SU-DHL-6 (cell line): ENCODE results near the gene ZNF716.
"Not testable (repeated sequence)": the region's sequence is repeated elsewhere in the genome, so short reads cannot be mapped to it uniquely, and the experiment has no call there.

Source experiments
- H2AFZ ChIP-seq: fragments of 200-600 bp; sonication (generic); 2 replicates; pipeline ENCODE4 v1.6.1; 2014; ENCODE audit warnings: low read depth, mild to moderate bottlenecking, moderate library complexity, mixed read lengths, antibody characterized with exemption, low read length; ENCODE audit not compliant: severe bottlenecking
- H3F3A ChIP-seq: fragments of 200-600 bp; shearing (Covaris generic); 2 replicates; pipeline ENCODE4 v1.6.0; 2016; ENCODE audit warnings: antibody characterized with exemption, mild to moderate bottlenecking; ENCODE audit not compliant: insufficient read depth
- H3K27ac ChIP-seq: fragments of 200-600 bp; sonication (generic); 2 replicates; pipeline ENCODE4 v1.5.1; 2016; ENCODE audit warnings: low read depth, mild to moderate bottlenecking, low read length, moderate library complexity, mixed read lengths
- H3K27me3 ChIP-seq: fragments of 200-600 bp; sonication (generic), shearing (Covaris generic); 2 replicates; pipeline ENCODE4 v1.6.0; 2014; ENCODE audit warnings: mild to moderate bottlenecking, low read length
- H3K36me3 ChIP-seq: fragments of 200-600 bp; sonication (generic); 2 replicates; pipeline ENCODE4 v1.6.1; 2014; ENCODE audit warnings: mild to moderate bottlenecking, low read length, mixed read lengths
- H3K4me2 ChIP-seq: fragments of 300-600, 200-600 bp; shearing (Covaris generic), sonication (generic); 2 replicates; pipeline ENCODE4 v1.6.0; 2014; ENCODE audit warnings: low read length, low read depth, mild to moderate bottlenecking; ENCODE audit not compliant: poor library complexity, severe bottlenecking
- H3K4me3 ChIP-seq: fragments of 200-600 bp; sonication (generic); 2 replicates; pipeline ENCODE4 v1.5.1; 2014; ENCODE audit warnings: antibody characterized with exemption, low read length, mild to moderate bottlenecking, mixed read lengths; ENCODE audit not compliant: insufficient read depth, poor library complexity, severe bottlenecking
- H3K79me2 ChIP-seq: fragments of 200-600 bp; sonication (generic); 2 replicates; pipeline ENCODE4 v1.6.1; 2014; ENCODE audit warnings: mild to moderate bottlenecking, low read length, moderate library complexity; ENCODE audit not compliant: insufficient read depth
- H3K9ac ChIP-seq: fragments of 200-600 bp; sonication (generic); 2 replicates; pipeline ENCODE4 v1.7.0; 2014; ENCODE audit warnings: mild to moderate bottlenecking, low read length
- H3K9me2 ChIP-seq: fragments of 200-600 bp; sonication (generic); replicated peaks from 2 replicates; pipeline ENCODE4 v1.6.1; 2014; ENCODE audit warnings: low read length; ENCODE audit not compliant: insufficient read depth
- H3K9me3 ChIP-seq: fragments of 200-600 bp; sonication (generic); 2 replicates; pipeline ENCODE4 v1.6.1; 2014; ENCODE audit warnings: low read length, mixed read lengths; ENCODE audit not compliant: insufficient read depth
- H4K20me1 ChIP-seq: fragments of 200-600 bp; sonication (generic); 2 replicates; pipeline ENCODE4 v1.6.1; 2014; ENCODE audit warnings: low read depth, mild to moderate bottlenecking, antibody characterized with exemption, low read length, moderate library complexity, mixed read lengths
- CTCF ChIP-seq: fragments of 200-600 bp; sonication (generic); IDR thresholded peaks from one replicate; pipeline ENCODE4 v1.5.1; 2017; ENCODE audit warnings: antibody characterized with exemption, mild to moderate bottlenecking, low read length, moderate library complexity; ENCODE audit not compliant: insufficient read depth, poor library complexity, severe bottlenecking
- EZH2phosphoT487 ChIP-seq: fragments of 200-600 bp; sonication (generic), shearing (Covaris generic); conservative IDR thresholded peaks from 2 replicates; pipeline ENCODE4 v1.6.1; 2018; ENCODE audit warnings: mild to moderate bottlenecking, antibody characterized with exemption, low read length, moderate library complexity, mixed read lengths

ZNF716 gene

GRCh38 chr7:57480304-57480703, 30.3 kb downstream of the ZNF716 start:
- not testable (repeated sequence) for H3K4me2 ChIP-seq, H3K27ac ChIP-seq, H3K79me2 ChIP-seq, H3K4me3 ChIP-seq, H3K9ac ChIP-seq, H3K36me3 ChIP-seq, H3K9me2 ChIP-seq, H3F3A ChIP-seq, H3K9me3 ChIP-seq, H3K27me3 ChIP-seq, H2AFZ ChIP-seq, H4K20me1 ChIP-seq

GRCh38 chr7:57485022-57485421, 35.0 kb downstream of the ZNF716 start:
- H3K27ac ChIP-seq, H4K20me1 ChIP-seq, H3K4me2 ChIP-seq, H3K79me2 ChIP-seq, H3K9me2 ChIP-seq, H3K36me3 ChIP-seq, H3F3A ChIP-seq, H2AFZ ChIP-seq, H3K4me3 ChIP-seq, H3K27me3 ChIP-seq, H3K9ac ChIP-seq: not testable (repeated sequence)
- peaks cover 39% of the 10 kb centered on the region; the same call in 1 of the 2 replicates for H3K9me3 ChIP-seq

- no peaks in the 10 kb centered on the region for H3K79me2 ChIP-seq
- H2AFZ ChIP-seq = no peak overlapping the region
- no peaks in the 10 kb centered on the region for H4K20me1 ChIP-seq
- no peaks in the 10 kb centered on the region for H3F3A ChIP-seq
- TF ChIP-seq CTCF (no peak), EZH2phosphoT487 (no peak)
- no peaks in the 10 kb centered on the region for H3K36me3 ChIP-seq
- no peak overlapping the region for H3K4me2 ChIP-seq
- no peak overlapping the region for H3K27ac ChIP-seq
- H3K9me3 ChIP-seq = peaks cover 48% of the 10 kb centered on the region; the same call in 1 of the 2 replicates
- no peak overlapping the region for H3K9ac ChIP-seq
- no peaks in the 10 kb centered on the region for H3K9me2 ChIP-seq
- H3K27me3 ChIP-seq = no peaks in the 10 kb centered on the region
- no peak overlapping the region for H3K4me3 ChIP-seq
Observed at GRCh38 chr7:57487957-57488356, 38.0 kb downstream of the ZNF716 start.

GRCh38 chr7:57495111-57495510, 45.1 kb downstream of the ZNF716 start:
- H3K9ac ChIP-seq, H3F3A ChIP-seq, H3K9me2 ChIP-seq, H3K4me3 ChIP-seq, H3K27ac ChIP-seq, H3K4me2 ChIP-seq, H4K20me1 ChIP-seq, H2AFZ ChIP-seq, H3K27me3 ChIP-seq, H3K79me2 ChIP-seq, H3K36me3 ChIP-seq: not testable (repeated sequence)
- H3K9me3 ChIP-seq = peaks cover 35% of the 10 kb centered on the region; the same call in 1 of the 2 replicates

- H3K27ac ChIP-seq = no peak overlapping the region
- no peaks in the 10 kb centered on the region for H3K79me2 ChIP-seq
- H3K27me3 ChIP-seq = no peaks in the 10 kb centered on the region
- no peak overlapping the region for H3K4me3 ChIP-seq
- H3K4me2 ChIP-seq = no peak overlapping the region
- H2AFZ ChIP-seq = no peak overlapping the region
- H3K9me3 ChIP-seq = peaks cover 35% of the 10 kb centered on the region; the same call in 1 of the 2 replicates
- no peaks in the 10 kb centered on the region for H3K36me3 ChIP-seq
- TF ChIP-seq EZH2phosphoT487 (no peak), CTCF (no peak)
- H3K9me2 ChIP-seq = no peaks in the 10 kb centered on the region
- no peaks in the 10 kb centered on the region for H4K20me1 ChIP-seq
- H3F3A ChIP-seq = no peaks in the 10 kb centered on the region
- no peak overlapping the region for H3K9ac ChIP-seq
Observed at GRCh38 chr7:57496395-57496794, 46.4 kb downstream of the ZNF716 start.
